GM18858 (cell line): ENCODE results near the gene GPR31.
"Not testable (repeated sequence)": the region's sequence is repeated elsewhere in the genome, so short reads cannot be mapped to it uniquely, and the experiment has no call there.

Source experiments
- ATAC-seq: cut with Tn5 transposase; IDR thresholded peaks from one replicate; pipeline ENCODE4 v1.9.1; 2021; ENCODE audit not compliant: unreplicated experiment

Gene GPR31

DNA sequence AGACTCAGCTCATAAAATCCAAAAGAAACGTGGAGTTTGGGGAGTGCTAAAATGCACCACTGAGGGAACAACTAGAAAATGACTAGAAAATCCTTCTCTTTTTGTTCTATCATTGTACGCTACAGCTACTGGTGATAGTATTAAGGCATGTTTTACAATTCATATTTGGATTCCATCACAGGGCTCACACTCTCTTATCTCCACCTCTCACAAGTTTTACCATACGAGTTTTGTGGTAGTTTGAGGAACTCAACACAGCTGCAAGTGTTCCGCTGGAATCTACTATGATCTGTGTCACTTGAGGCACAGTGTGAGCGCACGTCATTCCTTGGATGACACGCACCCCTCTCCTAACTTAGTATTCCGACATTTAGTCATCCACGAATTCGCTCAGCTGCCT, 9.9 kb upstream of the GPR31 start:
- not testable (repeated sequence) for ATAC-seq

DNA sequence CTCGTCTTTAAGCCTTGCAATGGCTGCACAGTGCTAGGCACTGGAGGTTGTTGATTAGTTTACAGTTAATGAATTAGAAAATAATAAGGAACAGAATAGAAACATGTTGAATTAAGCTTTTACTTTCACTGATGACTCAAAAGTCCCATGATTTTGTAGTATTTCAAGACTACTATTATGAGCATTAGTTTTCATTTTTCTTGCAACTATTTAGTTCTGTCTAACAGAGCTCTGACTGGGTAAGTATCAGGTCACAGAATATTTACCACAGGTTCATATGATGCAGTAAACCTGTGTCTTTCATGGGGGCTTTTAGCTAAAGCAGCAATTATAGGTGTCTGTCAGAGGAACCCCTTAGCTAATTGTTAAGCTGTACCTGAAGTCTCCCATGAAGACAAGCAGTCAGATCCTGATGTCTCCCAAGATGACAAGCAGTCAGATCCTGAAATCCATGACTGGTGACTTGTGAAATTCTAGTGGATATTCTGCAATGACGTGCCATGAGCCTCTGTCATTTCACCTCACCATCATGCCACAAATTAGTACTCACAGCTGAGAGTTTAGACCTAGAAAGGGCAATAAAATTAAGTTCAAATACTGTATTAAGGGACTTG, 8.2 kb upstream of the GPR31 start:
- ATAC-seq: no peak

DNA sequence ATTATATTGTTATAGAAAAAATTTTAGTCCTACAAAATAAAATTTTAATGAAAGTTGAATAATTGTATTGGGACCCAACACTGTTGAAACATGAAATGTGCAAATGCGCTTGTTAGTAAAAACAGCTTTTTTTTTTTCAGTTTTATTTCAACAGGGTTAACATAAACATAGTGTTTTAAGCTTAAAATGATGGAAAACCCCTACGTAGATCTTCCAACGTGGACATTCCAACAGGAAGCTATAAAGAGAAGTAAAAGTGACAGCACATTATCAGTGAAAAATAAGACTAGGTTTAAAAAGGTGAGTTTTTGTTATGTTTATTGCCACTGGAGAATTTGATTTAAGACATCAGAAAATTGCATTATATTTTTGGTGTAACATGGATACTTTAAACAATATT, 6.5 kb upstream of the GPR31 start:
- ATAC-seq: no peak

DNA sequence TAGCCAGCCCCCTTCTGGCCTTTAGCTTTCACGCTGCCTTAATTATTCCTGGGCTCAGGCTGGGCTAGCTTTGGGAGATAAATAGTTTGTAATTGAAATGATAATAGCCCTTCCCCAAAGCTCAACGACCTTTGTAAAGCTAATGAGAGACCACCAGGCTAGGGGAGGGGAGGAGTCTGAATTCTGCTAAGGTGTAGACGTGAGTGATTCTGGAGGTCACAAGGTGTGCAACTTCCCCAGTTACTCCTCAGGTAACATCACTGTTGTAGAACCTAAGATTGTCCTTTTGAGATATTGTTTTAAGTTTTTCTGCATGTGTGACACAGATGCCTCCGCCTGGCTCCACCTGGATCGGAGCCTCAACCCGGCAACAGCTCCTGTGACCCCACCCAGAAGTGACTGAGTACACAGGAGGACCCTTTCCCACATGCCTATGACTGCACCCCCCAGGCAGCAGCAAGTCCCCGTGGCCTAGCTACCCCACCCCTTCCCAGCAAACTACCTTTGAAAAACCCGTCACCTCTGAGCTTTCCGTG, 5.8 kb upstream of the GPR31 start:
- no peak for ATAC-seq

DNA sequence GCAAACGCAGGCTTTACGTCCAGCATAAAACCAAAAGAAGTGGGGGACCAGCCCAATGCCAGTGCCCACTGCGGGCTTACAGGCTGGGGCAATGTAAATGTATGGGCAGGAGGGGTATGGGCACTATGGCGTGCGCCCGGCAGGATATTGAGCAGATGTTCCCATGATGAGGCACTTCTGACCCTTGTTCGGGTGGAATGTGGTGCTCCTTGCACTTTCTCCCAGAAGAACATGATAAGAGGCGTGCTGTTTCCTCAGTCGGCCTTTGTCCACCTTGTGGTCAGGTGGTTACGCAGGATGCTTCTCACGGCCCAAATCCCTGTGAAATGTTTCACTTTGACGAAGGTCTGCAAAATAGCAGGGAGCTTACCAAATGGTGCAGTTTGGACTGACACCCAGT, 4.8 kb upstream of the GPR31 start:
- no peak for ATAC-seq

DNA sequence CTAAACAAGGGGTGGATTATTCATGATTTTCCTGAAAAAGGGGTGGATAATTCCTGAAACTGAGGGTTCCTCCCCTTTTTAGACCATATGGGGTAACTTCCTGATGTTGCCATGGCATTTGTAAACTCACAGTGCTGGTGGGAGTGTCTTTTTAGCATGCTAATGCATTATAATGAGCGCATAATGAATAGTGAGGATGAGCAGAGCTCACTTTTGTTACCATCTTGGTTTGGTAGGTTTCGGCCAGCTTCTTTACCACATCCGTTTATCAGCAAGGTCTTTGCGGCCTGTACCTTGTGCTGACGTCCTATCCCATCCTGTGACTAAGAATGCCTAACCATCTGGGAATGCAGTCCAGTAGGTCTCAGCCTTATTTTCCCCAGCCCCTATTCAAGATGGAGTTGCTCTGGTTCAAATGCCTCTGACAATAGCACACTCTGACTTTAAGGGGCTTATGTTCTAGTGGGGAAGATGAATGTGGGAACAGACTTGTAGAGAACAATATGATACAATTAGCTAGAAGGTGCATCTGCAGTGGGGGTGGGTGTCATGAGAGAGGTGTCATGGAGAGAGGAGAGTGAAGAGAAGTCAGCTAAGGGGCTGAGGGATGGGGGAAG, 4.2 kb upstream of the GPR31 start:
- no peak for ATAC-seq

DNA sequence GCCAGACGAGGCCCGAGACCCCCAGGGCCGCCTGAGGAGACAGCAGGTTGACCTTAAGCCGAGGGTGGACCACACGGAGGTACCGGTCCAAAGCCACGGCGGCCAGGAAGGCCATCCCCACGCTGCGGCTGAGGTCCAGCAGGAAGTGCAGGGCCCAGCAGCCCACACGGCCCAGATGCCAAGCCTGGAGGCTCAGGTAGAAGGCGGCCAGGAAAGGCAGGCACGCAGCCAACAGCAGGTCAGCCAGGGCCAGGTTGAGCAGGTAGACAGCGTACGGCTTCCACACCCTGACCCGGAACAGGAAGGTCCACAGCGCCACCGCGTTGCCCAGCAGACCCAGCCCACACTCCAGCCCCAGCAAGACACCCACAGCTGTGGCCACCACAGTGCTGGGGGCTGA, 366 bp downstream of the GPR31 start:
- no peak for ATAC-seq

DNA sequence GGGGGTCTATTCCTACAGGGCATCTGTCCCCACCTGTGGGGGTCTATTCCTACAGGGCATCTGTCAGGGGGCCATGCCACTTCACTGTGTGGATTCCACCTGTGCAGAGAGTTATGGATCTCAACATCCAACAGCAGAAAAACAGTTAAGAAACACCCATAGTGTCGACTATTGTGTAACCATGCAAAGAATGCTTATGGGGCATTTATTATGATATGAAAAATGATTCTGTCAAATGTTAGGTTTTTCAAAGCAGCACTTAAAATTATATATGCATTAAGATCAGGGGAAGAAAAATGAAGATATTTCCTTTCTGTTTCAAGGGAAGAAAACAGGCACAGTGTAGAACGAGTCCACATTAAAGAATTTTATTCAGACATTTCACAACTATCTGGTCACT, 2.9 kb downstream of the GPR31 start:
- ATAC-seq: no peak

DNA sequence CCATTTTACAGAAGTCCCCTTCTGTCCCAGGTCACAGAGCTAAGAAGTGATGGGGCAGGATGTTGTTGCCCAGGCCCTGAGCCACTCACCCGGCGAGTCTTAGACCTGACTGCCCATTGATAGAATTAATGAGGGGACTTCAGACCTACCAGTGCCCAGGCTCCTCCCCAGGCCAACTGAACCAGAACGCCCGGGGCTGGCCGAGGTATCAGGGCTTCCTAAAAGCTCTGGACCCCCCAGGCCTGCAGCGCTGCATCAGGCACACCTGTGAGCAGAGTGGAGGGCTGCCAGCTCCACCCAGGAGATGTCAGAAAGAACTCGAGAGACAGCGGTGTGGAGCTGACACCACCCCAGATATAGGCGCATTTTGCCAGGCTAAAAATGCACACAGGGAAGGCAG, 3.5 kb downstream of the GPR31 start:
- ATAC-seq: no peak

DNA sequence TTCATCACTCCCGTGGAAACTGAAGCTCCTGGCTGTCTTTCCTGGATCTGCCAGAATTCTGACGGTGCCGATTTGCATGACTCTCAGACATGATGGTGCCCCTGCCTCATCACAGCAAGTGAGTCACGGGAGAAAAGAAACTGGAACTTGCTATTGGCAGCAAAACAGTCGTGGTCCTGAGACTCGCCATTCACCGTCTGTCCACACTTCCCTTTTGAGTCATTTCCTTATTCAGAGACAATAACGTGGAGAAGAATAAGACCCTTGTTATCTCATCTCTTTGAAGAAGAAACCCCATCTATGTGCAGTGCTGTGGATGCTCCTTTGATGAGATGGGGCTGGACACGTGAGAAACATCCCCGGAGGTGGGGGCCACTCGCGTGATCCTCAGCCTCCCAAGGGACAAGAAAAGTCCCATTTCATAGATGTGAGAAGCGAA, 4.2 kb downstream of the GPR31 start:
- peak; percentile 53 for ATAC-seq

DNA sequence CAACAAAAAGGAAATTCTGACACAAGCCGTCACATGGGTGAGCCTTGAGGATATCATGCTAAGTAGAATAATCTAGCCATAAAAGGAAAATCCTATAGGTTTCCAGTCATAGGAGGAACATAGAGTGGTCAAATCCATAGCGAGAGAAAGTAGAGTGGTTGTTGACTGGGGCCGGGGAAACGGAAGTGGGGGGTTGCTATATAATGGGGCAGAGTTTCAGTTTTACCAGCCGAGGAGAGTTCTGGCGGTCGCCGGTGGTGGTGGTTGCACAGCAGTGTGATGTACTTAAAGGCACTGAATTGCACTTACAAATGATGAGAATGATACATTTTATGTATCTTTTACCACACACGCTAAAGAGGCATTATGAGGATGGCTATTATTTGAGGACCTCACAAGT, 4.9 kb downstream of the GPR31 start:
- ATAC-seq: no peak

DNA sequence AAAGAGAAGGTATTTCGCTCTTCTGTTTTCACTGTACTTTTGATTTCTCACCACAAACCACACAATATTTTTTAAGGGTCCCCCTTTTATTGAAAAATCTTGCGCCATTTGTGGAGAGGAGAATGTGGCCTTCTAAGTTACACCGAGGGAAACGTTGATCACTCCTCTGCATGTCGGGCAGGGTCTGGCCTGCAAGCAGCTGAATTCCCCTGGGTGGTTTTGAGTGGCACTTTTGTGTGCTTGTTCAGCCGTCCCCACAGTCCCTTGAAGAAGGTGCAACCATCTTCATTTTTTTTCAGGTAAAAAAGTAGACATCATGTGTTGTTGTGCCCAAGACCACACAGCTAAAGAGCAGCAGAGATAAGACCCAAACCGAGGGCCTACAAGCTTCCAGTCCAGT, 6.1 kb downstream of the GPR31 start:
- no peak for ATAC-seq

DNA sequence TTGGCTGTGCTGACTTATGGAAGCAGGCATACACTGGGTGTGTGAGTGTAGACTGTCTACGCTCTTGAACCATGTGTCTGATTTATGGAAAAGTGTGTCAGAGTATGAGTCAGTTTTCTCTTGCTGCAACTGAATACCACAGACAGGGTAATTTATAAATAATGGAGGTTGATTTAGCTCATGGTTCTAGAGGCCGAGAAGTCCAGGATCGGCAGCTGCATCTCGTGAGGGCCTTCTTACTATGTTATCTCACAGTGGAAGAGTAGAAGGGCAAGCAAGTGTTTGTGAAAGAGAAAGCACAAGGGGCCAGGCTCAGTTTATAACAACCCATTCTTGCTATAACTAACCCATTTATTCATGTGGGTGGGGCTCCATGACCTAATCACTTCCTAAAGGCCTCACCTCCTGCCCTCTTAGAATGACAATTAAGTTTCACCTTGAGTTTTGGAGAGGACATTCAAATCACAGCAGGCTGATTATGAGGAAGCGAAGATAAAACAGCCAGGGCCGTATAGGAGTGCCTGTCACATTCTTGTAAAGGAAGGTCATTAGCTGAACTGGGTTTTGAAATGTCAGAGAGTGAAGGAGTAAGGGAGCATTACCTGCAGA, 6.7 kb downstream of the GPR31 start:
- peak; percentile 44 for ATAC-seq

DNA sequence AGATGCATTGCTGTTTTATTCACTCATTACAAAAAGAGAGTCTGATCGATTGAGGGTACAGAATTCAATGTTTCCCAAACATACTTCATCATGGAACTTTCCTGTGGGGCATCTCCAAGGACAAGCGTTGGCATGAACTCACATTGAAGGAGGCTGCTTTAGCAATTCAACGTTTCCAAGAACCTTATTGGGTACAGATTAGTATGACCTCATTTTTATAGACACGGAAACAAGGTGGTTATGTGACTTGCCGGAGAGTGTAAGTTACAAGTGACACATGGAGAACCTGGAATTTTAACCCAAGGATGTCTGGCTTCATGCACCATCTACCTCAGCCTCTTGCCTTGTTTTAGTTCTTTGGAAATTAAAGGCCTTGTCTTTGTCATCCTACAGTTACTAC, 8.8 kb downstream of the GPR31 start:
- ATAC-seq: no peak

DNA sequence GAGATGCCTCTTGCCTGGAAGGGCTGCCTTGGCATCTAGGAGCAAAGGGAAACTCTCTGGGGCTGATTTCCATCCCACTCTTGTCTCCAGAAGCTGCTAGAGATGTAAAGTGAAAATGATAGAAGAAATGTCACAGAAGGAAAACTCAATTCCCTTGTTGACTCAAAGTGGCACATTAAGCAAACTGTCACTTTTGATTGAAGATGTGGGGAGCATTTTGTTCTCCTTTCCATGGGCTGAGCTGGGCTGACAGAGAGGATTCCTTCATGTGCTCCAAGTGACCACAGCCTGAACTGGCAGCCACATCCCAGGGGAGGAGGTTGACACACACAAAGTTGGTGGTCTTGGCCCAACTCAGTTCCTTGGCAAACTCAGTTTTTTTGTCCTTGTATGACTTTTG, 9.8 kb downstream of the GPR31 start:
- ATAC-seq: no peak

DNA sequence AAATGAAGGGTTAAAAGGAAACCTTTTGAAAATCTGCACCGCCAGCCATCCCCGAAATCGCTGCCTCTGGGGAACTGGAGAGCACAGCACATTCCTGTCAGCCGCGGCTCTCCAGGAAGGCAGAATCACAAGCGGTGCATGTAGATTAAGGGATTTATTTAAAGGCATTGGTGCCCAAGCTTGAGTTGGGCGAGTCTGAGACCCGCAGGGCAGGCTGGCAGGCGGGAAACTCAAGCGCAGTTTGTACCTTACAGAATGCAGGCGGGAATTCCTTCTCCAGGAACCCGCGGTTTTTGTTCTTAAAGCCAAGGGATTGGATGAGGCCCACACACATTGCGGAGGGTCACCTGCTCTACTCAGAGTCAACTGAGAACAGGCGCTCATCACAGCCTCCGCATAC, 10.8 kb downstream of the GPR31 start:
- ATAC-seq: no peak

DNA sequence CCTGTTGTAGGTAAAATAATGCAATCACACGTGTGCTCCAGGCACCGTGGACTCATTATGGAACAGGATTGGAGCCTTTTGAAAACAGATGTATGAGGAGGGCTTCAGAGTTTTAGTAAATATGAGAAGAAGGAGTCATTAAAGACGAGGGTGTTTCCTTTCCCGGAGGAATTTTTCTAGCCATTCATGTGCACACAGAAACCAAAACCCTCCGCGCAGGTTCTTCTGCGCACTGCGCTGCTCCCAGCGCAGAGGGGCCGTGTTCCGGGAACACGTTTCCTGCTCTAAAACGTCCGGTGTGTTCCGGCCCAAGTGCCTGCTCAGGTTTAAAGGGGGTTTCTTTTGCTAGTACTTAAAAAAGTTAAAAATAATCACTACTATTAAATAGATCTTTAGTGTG, 11.6 kb downstream of the GPR31 start:
- no peak for ATAC-seq

DNA sequence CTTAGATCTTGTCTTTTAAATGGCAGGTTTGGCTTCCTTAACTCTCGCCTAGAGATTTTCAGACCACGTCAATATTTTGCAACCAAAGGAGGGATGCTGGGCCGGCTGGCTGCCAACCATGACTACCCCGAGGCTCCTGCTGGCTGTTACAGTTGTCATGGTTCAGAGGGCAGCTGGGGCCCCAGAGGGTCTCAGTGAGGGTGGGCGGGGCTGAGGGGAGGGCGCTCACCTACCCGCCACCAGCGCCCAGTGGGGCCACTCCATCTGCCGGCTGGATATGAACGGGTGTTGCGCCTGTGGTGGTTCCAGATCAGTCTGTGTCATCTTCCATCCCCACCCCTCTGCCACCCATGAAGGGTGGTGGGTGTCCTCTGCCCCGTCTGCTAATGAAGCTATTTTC, 12.3 kb downstream of the GPR31 start:
- no peak for ATAC-seq

DNA sequence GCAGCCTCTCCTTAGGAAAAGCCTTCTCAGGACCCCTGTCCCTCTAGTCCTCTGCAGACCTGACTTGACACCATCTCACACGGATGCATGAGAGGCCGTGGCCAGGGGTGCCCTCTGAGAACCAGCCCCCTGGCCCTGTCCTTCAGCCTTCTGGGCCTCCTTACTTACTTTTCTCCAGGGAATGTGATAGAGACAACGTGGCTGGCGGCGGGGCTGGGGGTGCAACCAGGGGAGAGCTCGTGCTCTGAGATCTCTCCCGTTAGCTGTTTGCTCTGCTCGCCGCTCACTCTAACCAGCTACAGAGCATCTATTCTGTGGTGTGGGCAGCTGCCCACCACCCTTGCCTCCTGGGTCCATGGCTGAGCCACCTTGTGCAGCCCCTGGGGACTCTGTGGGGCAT, 14.7 kb downstream of the GPR31 start:
- no peak for ATAC-seq

DNA sequence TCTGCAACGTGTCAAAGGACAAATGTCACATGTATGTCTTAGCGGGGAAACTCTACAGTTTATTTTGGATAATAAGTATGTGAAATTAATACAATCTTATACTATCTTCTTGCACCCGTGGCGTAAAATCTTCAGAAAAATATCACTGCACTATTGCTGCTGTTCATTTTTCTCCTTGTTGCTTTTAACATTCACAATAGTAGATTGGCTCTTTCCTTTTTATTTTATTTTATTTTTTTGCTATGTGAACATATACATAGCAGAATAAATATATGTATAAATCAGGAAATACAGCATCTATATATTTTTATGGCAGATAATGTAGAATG, 15.4 kb downstream of the GPR31 start:
- no peak for ATAC-seq

DNA sequence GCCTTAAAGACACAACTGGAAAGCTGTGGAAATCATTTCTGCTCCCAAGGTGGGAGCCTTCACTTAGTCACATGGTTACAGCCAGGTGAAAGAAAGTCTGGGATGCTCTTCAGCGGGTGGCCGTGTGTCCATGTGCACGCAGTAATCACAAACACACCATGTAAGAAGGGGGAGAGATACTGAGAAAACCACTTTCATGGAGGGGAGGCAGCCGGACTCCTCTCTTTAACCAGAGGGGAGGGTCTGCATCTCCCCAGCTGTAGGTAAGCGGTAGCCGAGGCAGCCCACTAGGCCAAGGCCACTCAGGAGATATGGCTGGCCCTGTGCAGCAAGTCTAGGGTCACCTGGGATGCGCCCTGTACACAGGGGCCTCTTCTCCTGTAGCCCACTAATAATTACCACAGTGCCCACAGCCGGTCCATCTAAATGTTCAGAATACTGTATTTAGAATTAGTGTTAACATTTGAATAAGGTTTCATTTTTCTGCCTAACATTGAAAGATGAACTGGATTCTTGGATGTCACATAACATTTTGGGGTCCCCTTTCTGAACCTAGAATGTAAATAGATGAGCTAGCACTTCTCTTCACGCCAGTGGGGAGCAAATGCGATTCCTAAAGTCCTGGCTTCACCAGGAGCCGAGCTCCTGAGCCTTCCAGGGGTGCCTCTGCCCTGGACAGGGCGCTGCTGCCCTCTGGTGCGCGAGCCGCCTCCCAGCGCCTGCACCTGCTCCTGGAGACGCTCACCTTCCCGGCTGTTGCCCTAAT, 15.9 kb downstream of the GPR31 start:
- peak; percentile 43 for ATAC-seq
